NT2/D1 (cell line): Measurements from ENCODE around the gene CIB2.

Experiments used
- DNase-seq: peaks from one replicate; pipeline ENCODE4 v3.0.0-alpha.2; 2011; ENCODE audit warnings: low read depth, low spot score
- H3K27me3 ChIP-seq: 2 replicates; pipeline ENCODE4 v1.6.0; 2011; ENCODE audit warnings: mild to moderate bottlenecking; ENCODE audit not compliant: insufficient read length, insufficient read depth
- H3K36me3 ChIP-seq: 2 replicates; pipeline ENCODE4 v1.6.1; 2011; ENCODE audit warnings: mild to moderate bottlenecking, low read length, mixed read lengths; ENCODE audit not compliant: insufficient read depth, insufficient read length
- H3K4me1 ChIP-seq: 2 replicates; pipeline ENCODE4 v1.5.1; 2011; ENCODE audit not compliant: insufficient read depth, insufficient read length
- H3K4me3 ChIP-seq: 2 replicates; pipeline ENCODE4 v1.5.1; 2011; ENCODE audit warnings: low read depth; ENCODE audit not compliant: insufficient read length
- H3K9ac ChIP-seq: 2 replicates; pipeline ENCODE4 v1.6.0; 2011; ENCODE audit warnings: low read depth; ENCODE audit not compliant: insufficient read length
- H3K9me3 ChIP-seq: 2 replicates; pipeline ENCODE4 v1.5.1; 2011; ENCODE audit warnings: mild to moderate bottlenecking, low read length; ENCODE audit not compliant: insufficient read depth
- SUZ12 ChIP-seq: IDR thresholded peaks from 2 replicates; pipeline ENCODE4 v1.6.1; 2011; ENCODE audit not compliant: insufficient read length, insufficient read depth; ENCODE audit errors: extremely low read depth
- YY1 ChIP-seq: IDR thresholded peaks from 2 replicates; pipeline ENCODE4 v1.6.1; 2011; ENCODE audit not compliant: insufficient read length, insufficient read depth
- ZNF274 ChIP-seq: IDR thresholded peaks from 2 replicates; pipeline ENCODE4 v1.6.1; 2011; ENCODE audit warnings: mild to moderate bottlenecking, low read depth, low read length

The CIB2 gene

DNA sequence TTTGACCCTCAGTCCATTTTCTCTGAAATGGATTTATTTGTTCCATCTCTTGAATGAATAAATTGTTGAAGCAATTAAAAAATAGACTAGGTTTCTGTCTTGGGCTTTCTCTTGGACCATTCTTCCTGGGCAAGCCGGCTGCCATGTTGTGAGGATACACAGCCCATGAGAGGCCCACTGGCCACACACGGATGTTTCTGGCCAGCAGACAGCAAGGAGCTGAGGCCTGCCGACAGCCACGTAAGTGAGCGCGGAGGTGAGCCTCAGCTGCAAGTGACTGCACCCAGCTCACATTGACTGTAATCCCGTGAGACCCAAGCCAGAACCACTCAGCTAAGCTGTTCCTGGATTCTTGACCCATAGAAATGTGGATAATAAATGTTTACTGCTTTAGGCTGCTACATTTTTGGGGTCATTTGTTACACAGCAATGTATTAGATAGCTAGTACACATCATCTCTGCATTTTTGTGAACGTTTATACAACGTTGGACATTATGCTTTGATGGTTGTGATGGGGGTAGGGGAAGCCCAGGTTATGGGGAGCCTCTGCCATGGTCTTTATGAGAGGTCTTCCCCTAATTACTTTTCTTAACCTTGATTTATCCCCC, 40.7 kb upstream of the CIB2 start:
- TF ChIP-seq ZNF274 (no peak), SUZ12 (no peak), YY1 (no peak)
- DNase-seq, result no peak

DNA sequence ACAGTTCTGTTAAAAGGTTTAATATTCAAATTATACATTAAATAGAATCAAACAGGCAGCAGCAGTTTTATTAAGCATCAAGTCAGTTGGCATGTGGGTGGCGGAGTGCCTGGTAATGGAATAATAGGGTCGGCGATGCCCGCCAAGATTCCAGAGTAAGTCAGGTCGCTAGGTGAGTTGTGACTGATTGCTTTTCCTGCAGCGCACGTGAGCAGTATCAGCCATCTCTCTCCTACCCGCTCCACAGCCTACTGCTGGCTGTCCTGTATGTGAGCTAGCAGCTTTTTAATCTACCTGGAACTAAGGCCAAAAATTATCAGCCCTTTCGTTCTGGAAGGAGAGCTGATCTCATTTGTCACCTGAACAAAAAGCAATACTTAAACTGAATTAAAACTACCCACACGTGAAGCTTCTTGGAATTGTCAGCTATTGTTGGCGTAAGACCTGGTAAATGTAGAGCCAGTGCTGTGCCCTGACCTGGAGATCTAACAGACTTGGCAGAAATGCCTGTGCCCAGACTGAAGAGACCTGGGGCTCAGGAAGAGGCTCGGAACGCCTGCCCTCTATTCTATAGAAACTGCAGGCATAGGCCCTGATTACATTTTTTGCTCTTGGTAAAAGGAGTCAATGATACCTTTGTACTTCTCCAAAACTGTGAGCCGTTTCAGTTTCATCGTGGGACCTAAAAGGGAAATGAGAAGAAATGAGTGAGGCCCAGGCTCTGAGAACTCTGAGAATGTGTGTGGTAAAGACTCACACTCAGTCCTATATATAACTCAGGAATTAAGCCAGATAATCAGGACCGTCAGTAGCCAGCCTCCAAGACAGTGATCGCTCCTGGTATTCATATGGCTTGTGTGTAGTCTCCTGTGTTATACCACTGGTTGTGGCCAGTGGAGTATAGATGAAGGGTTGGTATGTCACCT, 39.9 kb upstream of the CIB2 start:
- no peaks in the 10 kb centered on the region for H3K4me1 ChIP-seq
- TF ChIP-seq ZNF274 (no peak), YY1 (no peak), SUZ12 (no peak)
- no peak for DNase-seq

More for the DNA sequence above, 40.7 kb upstream of the CIB2 start:
- Histone ChIP-seq H3K36me3 (peaks cover 64% of the 10 kb centered on the region), H3K4me1 (no peaks in the 10 kb centered on the region), H3K4me3 (no peak overlapping the region), H3K27me3 (no peaks in the 10 kb centered on the region), H3K9me3 (no peaks in the 10 kb centered on the region), H3K9ac (no peak overlapping the region)

DNA sequence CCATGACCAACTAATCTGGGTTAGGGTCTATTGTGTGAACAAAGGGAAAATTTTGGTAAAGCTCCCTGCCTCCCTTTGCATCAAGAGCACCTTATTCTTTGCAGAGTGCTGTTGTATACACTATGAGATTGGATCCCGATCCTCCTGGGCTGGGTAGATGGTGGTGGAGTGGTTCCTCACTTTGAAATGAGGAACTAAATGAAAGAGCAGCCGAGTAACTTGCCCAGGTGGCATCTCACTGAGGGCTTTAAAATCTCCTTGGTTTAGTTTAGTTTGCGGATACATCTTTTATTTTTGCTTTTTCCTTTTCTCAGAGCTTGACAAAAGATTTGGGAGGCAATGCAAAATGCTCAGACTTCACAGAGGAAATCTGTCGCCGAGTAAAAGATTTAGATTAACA, 37.4 kb upstream of the CIB2 start:
- TF ChIP-seq YY1, result no peak
- TF ChIP-seq ZNF274, result no peak
- TF ChIP-seq SUZ12, result no peak
- Histone ChIP-seq H3K27me3 (no peaks in the 10 kb centered on the region), H3K4me3 (no peak overlapping the region), H3K9me3 (no peaks in the 10 kb centered on the region), H3K4me1 (no peaks in the 10 kb centered on the region), H3K36me3 (peaks cover 83% of the 10 kb centered on the region), H3K9ac (no peak overlapping the region)
- no peak for DNase-seq

More for the DNA sequence above, 39.9 kb upstream of the CIB2 start:
- Histone ChIP-seq H3K9ac (no peak overlapping the region), H3K9me3 (no peaks in the 10 kb centered on the region), H3K36me3 (peaks cover 71% of the 10 kb centered on the region), H3K4me3 (no peak overlapping the region), H3K27me3 (no peaks in the 10 kb centered on the region)

DNA sequence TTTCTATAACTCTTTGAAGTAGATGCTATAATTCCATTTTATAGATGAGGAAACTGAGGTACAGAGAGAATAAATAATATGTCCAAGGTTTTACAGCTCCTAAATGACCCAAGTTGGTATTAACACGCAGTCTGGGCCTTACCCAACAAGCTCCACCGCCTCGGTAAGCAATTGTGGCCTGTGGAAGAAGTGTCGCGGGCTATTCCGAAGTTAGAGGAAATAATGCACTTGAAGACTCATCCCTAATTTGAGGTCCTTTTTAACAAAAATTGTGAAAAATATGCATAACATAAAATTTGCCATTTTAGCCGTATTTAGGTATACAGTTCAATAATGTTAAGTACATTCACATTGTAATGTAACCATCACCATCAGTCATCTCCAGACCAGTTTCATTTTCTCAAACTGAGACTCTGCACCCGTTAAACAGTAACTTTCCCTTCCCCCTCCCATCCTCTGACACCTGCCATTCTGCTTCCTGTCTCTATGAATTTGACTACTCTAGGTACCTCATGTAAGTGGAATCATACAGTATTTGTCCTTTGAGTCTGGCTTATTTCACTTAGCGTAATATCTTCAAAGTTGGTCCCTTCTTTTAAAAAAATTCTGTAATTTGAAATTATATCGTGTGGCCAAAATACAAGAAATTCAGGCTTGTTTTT, 36.1 kb upstream of the CIB2 start:
- H3K4me1 ChIP-seq, result no peaks in the 10 kb centered on the region
- no peak overlapping the region for H3K4me3 ChIP-seq
- no peak overlapping the region for H3K9ac ChIP-seq
- peaks cover 84% of the 10 kb centered on the region for H3K36me3 ChIP-seq
- no peak for DNase-seq
- TF ChIP-seq YY1 (no peak), ZNF274 (no peak), SUZ12 (no peak)
- H3K9me3 ChIP-seq, result no peaks in the 10 kb centered on the region
- H3K27me3 ChIP-seq, result no peaks in the 10 kb centered on the region

DNA sequence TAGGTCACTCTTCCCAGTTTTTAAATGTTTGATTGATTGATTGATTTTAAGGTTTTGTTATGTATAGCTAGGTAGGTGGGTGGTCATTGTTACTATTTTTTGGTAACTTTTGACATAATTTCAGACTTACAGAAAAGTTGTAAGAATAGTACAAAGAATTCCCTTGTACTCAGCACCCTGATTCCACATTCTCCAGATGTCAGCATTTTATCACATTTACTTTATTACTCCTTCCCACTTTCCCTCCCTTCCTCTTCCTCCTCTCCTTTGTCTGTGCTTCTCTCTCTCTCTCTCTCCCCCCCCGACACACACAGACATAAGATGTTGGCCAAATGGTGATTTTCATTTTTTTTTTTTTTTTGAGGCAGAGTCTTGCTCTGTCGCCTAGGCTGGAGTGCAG, 32.8 kb upstream of the CIB2 start:
- Histone ChIP-seq H3K36me3 (peaks cover 84% of the 10 kb centered on the region), H3K4me1 (no peaks in the 10 kb centered on the region), H3K4me3 (no peak overlapping the region), H3K9ac (no peak overlapping the region), H3K27me3 (no peaks in the 10 kb centered on the region), H3K9me3 (no peaks in the 10 kb centered on the region)
- TF ChIP-seq ZNF274, result no peak
- TF ChIP-seq SUZ12, result no peak
- no peak for TF ChIP-seq YY1
- DNase-seq, result no peak

DNA sequence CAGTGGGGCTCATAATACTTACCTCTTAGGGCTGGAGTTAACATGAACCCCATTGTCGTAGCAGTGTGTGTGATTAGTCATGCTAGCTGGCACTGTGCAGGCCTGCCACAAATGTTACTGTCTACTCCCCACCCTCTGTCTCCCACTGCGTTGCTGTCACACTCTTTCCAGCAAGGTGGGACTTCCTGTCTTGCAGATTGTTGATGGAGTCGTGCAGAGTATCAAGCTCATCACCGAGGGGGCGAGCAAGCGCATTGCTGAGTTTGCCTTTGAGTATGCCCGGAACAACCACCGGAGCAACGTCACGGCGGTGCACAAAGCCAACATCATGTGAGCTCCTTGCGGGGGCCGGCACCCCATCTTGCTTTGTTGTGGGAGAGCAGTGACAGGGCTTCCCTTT, 30.8 kb upstream of the CIB2 start:
- Histone ChIP-seq H3K36me3 (peaks cover 70% of the 10 kb centered on the region), H3K4me1 (no peaks in the 10 kb centered on the region), H3K4me3 (no peak overlapping the region), H3K9ac (no peak overlapping the region), H3K27me3 (no peaks in the 10 kb centered on the region), H3K9me3 (no peaks in the 10 kb centered on the region)
- DNase-seq, result no peak
- no peak for TF ChIP-seq SUZ12
- no peak for TF ChIP-seq YY1
- TF ChIP-seq ZNF274, result no peak

DNA sequence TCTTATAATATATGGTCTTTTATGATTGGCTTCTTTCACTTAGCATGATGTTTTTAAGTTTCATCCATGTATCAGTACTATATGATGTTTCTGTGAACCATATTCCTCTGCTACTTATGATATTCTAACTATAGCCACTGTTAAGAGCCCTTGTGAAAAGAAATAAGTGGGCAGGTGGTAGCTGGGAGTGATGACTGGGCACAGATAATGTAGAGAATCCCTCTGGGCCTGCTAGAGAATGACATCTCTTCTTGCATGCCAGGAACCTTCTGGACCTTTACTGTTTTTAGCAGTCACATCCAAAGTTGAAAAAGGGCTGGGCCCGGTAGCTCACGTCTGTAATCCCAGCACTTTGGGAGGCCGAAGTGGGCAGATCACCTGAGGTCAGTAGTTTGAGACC, 28.1 kb upstream of the CIB2 start:
- H3K9me3 ChIP-seq, result no peaks in the 10 kb centered on the region
- DNase-seq, result no peak
- no peak overlapping the region for H3K9ac ChIP-seq
- no peaks in the 10 kb centered on the region for H3K4me1 ChIP-seq
- H3K4me3 ChIP-seq, result no peak overlapping the region
- TF ChIP-seq ZNF274, result no peak
- no peak for TF ChIP-seq SUZ12
- no peak for TF ChIP-seq YY1
- no peaks in the 10 kb centered on the region for H3K27me3 ChIP-seq
- H3K36me3 ChIP-seq, result peaks cover 50% of the 10 kb centered on the region
